ENCODE results near the gene PDS5A.
"Not testable (repeated sequence)": the region's sequence is repeated elsewhere in the genome, so short reads cannot be mapped to it uniquely, and the experiment has no call there.

PDS5A gene

GRCh38 chr4:39893693-39894072 is 84.0 kb downstream of the PDS5A start:
- no peak for DNase-seq

- no peak for DNase-seq
These were observed 84.6 kb downstream of the PDS5A start for GRCh38 chr4:39892988-39893692.

DNA sequence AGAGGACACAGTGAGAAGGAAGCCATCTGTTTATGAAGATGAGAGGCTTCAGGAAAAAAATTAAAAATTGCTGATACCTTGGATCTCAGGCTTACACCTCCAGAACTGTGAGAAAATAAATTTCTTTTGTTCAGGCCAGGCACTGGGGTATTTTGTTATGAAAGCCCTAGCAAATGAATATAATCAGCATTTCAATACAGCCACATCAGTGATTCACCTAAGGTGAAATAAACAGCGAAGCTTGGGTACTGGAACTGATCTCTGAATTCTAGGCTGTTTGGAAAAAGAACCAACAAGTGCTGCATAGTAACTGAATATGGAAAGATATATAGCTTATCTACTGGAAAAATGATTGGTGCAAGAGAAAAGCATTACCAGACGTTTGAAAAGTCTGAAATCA is 88.5 kb downstream of the PDS5A start:
- DNase-seq = no peak

DNA sequence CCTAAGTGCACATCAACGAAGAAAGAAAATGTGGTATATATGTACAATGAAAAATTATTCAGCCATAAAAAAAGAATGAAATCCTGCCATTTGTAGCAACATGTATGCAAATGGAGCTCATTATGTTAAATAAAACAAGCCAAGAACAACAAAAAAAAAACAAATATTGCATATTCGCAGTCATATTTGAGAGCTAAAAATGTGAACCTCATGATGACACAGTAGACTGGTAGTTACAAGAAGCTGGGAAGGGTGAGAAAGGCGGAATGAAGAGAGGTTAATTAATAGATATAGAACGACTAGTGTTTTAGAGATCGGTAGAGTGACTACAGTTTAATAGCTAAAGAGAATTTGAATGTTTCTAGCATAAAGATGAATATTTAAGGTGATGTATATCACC is 89.2 kb downstream of the PDS5A start:
- no peak for DNase-seq

- no peak for DNase-seq
These were observed 94.1 kb downstream of the PDS5A start for GRCh38 chr4:39883646-39884045.

DNA sequence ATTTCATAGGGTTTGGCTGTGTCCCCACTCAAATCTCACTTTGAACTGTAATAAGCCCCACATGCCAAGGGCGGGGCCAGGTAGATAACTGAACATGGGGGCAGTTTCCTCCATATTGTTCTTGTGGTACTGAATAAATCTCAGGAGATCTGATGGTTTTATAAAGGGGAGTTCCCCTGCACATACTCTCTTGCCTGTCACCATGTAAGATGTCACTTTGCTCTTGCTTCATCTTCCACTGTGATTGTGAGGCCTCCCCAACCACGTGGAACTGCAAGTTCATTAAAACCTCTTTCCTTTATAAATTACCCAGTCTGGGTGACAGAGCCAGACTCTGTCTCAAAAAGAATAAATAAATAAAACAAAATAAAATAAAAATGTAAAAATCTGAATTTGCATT is 95.9 kb downstream of the PDS5A start:
- no peak for DNase-seq

GRCh38 chr4:39877971-39878370 is 99.7 kb downstream of the PDS5A start:
- DNase-seq = no peak

DNA sequence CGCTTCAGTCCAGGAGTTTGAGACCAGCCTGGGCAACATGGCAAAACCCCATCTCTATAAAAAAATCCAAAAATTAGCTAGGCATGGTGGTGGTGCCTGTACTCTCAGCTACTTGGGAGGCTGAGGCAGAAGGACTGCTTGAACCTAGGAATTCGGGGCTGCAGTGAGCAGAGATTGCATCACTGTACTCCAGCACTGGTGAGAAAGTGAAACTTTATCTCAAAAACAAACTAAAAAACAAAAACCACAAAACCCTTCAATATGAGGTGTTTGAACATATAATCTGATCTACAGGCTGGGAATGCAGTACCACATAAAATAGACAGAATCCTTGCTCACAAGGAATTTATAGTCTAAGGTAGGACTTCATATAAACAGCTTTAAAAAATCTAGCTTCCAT is 103.9 kb downstream of the PDS5A start:
- DNase-seq = peak; percentile 40

- no peak for DNase-seq
These were observed 112.4 kb downstream of the PDS5A start for GRCh38 chr4:39865280-39865679.

- no peak for DNase-seq
These were observed 113.3 kb downstream of the PDS5A start for GRCh38 chr4:39864391-39864790.

- no peak for DNase-seq
These were observed 116.9 kb downstream of the PDS5A start for GRCh38 chr4:39860804-39861203.

GRCh38 chr4:39855909-39856512 is 121.7 kb downstream of the PDS5A start:
- DNase-seq = no peak

DNA sequence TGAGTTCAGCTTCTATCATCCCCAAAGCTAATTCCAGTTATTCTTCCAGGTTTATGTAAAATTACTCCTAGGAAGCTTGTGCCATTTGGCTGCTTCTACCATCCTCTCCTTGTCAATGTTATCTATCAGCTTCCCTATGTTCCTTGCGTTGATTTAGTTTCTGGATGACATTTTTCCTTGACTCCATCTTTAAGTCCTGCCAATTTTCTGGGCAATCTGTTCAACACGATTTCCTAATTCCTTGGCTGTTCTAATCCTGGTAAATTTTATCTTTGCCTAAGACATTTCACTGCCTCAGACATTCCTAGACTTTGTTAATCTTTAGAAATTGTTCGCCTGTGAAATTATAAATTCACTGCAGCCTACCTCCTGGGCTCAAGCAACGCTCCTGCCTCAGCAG is 125.1 kb downstream of the PDS5A start:
- no peak for DNase-seq

GRCh38 chr4:39850727-39851126 is 127.0 kb downstream of the PDS5A start:
- DNase-seq = no peak

DNA sequence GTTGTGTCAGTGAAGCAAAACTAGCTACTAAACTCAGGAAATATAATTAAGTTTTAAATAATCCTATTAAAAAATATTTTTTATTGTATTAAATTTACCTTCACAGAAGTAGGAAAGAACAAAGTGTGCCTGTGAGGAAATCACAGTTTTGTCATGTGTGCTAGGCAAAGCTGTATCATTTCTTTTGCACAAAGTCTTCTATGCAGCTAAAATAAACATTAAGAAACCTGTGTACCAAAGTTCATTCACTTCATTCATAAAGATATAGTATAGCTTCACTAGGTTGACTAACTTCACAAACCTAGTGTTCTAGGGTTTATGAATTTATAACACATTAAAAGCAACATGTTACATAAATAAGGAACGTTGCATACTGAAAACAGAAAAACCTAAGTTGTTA is 131.0 kb downstream of the PDS5A start:
- no peak for DNase-seq

DNA sequence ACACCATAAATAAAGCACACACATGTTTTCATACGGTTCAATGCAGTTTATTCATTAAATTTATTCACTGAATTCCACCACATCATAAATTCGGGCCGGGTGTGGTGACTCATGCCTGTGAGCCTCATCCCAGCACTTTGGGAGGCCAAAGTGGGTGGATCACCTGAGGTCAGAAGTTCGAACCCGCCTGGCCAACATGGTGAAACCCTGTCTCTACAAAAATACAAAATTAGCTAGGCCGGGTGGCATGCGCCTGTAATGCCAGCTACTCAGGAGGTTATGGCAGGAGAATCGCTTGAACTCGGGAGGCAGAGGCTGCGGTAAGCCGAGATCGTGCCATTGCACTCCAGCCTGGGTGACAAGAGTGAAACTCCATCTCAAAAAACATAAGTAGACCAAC is 131.6 kb downstream of the PDS5A start:
- no peak for DNase-seq

DNA sequence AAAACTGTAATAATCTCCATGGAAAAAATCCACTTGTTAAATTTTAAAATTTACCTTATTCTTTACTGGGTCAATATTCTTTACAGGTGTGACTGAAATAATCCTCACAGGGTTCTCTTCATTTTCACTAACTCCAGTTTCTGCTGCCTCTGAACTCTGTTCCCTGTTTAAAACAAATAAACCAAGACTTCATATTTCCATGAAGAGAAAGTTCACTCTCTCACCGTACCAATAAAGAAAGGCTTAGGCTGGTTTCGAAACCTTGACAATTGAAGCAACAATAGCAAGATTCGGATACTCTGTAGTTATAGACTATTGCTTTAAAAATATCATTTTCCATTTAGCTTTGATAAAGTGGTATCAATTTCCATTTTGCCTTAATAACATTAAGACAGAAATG is 135.8 kb downstream of the PDS5A start:
- no peak for DNase-seq

- not testable (repeated sequence) for DNase-seq
These were observed 137.2 kb downstream of the PDS5A start for GRCh38 chr4:39840516-39840915.

- DNase-seq = no peak
These were observed 137.7 kb downstream of the PDS5A start for GRCh38 chr4:39840027-39840426.

DNA sequence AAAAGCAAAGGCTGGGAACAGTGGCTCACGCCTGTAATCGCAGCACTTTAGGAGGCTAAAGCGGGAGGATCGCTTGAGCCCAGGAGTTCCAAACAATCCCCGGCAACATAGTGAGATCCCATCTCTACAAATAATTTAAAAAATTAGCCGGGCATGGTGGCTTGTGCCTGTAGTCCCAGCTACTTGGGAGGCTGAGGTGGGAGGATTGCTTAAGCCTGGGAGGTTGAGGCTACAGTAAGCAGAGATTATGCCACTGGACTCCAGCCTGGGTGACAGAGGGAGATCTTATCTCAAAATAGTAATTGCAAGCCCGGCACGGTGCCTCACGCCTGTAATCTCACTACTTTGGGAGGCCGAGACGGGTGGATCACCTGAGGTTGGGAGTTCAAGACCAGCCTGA is 139.3 kb downstream of the PDS5A start:
- DNase-seq = not testable (repeated sequence)

GRCh38 chr4:39834269-39834668 is 143.4 kb downstream of the PDS5A start:
- no peak for DNase-seq

GRCh38 chr4:39825741-39826231 is 151.9 kb downstream of the PDS5A start:
- no peak for DNase-seq

GRCh38 chr4:39825090-39825489 is 152.6 kb downstream of the PDS5A start:
- DNase-seq = no peak

GRCh38 chr4:39823191-39823590 is 154.5 kb downstream of the PDS5A start:
- DNase-seq = no peak

GRCh38 chr4:39822662-39823061 is 155.0 kb downstream of the PDS5A start:
- DNase-seq = no peak
